ENCODE data around the gene COX7A1. TPM values are rescaled to one million over a fixed set of nuclear protein-coding genes. Genes with fewer than 3 reads are reported as not detected.
"Not testable (repeated sequence)": the region's sequence is repeated elsewhere in the genome, so short reads cannot be mapped to it uniquely, and the experiment has no call there.

The COX7A1 gene
- polyA plus RNA-seq (ENCODE audit: insufficient read length in 4 of 4), result 10 to 100 TPM; 25.6 to 30.2 (median 26.9) TPM

GRCh38 chr19:36152352-36153091, at the start of gene COX7A1:
TSS of gene COX7A1 (minus strand) at chr19:36152447. CDS start at chr19:36152407, 40 bp downstream.
- DNase-seq (ENCODE audit: low read depth in 4 of 4, low spot score in 3 of 4), result peak in 2 of 4 donors; percentile 24 to 26

- no peak for DNase-seq (ENCODE audit: low read depth in 4 of 4, low spot score in 3 of 4)
These were observed 49.4 kb upstream of the COX7A1 start for GRCh38 chr19:36201684-36202083.

GRCh38 chr19:36198119-36198518, 45.9 kb upstream of the COX7A1 start:
- DNase-seq (ENCODE audit: low read depth in 4 of 4, low spot score in 3 of 4), result no peak

GRCh38 chr19:36196249-36196648, 44.0 kb upstream of the COX7A1 start:
- no peak for DNase-seq (ENCODE audit: low read depth in 4 of 4, low spot score in 3 of 4)

- not testable (repeated sequence) for DNase-seq (ENCODE audit: low read depth in 4 of 4, low spot score in 3 of 4)
These were observed 34.5 kb upstream of the COX7A1 start for GRCh38 chr19:36186722-36187121.

- no peak for DNase-seq (ENCODE audit: low read depth in 4 of 4, low spot score in 3 of 4)
These were observed 31.0 kb upstream of the COX7A1 start for GRCh38 chr19:36183245-36183628.

- DNase-seq (ENCODE audit: low read depth in 4 of 4, low spot score in 3 of 4), result no peak
These were observed 30.5 kb upstream of the COX7A1 start for GRCh38 chr19:36182612-36183244.

- DNase-seq (ENCODE audit: low read depth in 4 of 4, low spot score in 3 of 4), result not testable (repeated sequence)
These were observed 26.8 kb upstream of the COX7A1 start for GRCh38 chr19:36179077-36179476.

GRCh38 chr19:36173846-36174245, 21.6 kb upstream of the COX7A1 start:
- not testable (repeated sequence) for DNase-seq (ENCODE audit: low read depth in 4 of 4, low spot score in 3 of 4)

- DNase-seq (ENCODE audit: low read depth in 4 of 4, low spot score in 3 of 4), result no peak
These were observed 20.6 kb upstream of the COX7A1 start for GRCh38 chr19:36172852-36173251.

- DNase-seq (ENCODE audit: low read depth in 4 of 4, low spot score in 3 of 4), result peak in 1 of 4 donors; percentile 46
These were observed 17.0 kb upstream of the COX7A1 start for GRCh38 chr19:36169084-36169760.

GRCh38 chr19:36163813-36164212, 11.6 kb upstream of the COX7A1 start:
- DNase-seq (ENCODE audit: low read depth in 4 of 4, low spot score in 3 of 4), result no peak

GRCh38 chr19:36160821-36161596, 8.8 kb upstream of the COX7A1 start:
- no peak for DNase-seq (ENCODE audit: low read depth in 4 of 4, low spot score in 3 of 4)

- DNase-seq (ENCODE audit: low read depth in 4 of 4, low spot score in 3 of 4), result no peak
These were observed 879 bp upstream of the COX7A1 start for GRCh38 chr19:36153126-36153525.

GRCh38 chr19:36152019-36152351, 262 bp downstream of the COX7A1 start:
- no peak for DNase-seq (ENCODE audit: low read depth in 4 of 4, low spot score in 3 of 4)

GRCh38 chr19:36151144-36152018, 866 bp downstream of the COX7A1 start:
- DNase-seq (ENCODE audit: low read depth in 4 of 4, low spot score in 3 of 4), result peak in 2 of 4 donors; percentile 31 to 45

- no peak for DNase-seq (ENCODE audit: low read depth in 4 of 4, low spot score in 3 of 4)
These were observed 1.7 kb downstream of the COX7A1 start for GRCh38 chr19:36150586-36150985.

GRCh38 chr19:36149673-36150406, 2.4 kb downstream of the COX7A1 start:
- no peak for DNase-seq (ENCODE audit: low read depth in 4 of 4, low spot score in 3 of 4)

- no peak for DNase-seq (ENCODE audit: low read depth in 4 of 4, low spot score in 3 of 4)
These were observed 7.6 kb downstream of the COX7A1 start for GRCh38 chr19:36144624-36145023.
